Small intestine (tissue), 7 donors: ENCODE results near the gene BACH2. TPM values are rescaled to one million over a fixed set of nuclear protein-coding genes. Genes with fewer than 3 reads are reported as not detected.

Source experiments
- DNase-seq, 2 donors: peaks; one replicate each; pipeline versions ENCODE4 v3.0.0 to v3.0.0-alpha.2; 2013
- FAIRE-seq: peaks from 2 replicates; lab custom pipeline; 2012; peaks lifted over from hg19 to GRCh38; lab: Jason Lieb, UNC
- H3K27ac ChIP-seq, 3 donors: one replicate each; pipeline ENCODE4 v1.5.1; 2013; ENCODE audit warnings: low read length in 2 of 3, mild to moderate bottlenecking in 2 of 3, control low read depth in 1 of 3, inconsistent platforms in 1 of 3, low read depth in 1 of 3, moderate library complexity in 1 of 3
- H3K27me3 ChIP-seq, 3 donors: one replicate each; pipeline ENCODE4 v1.6.1; 2013; ENCODE audit warnings: low read length in 3 of 3, inconsistent platforms in 1 of 3; ENCODE audit not compliant: control insufficient read depth in 3 of 3, insufficient read depth in 3 of 3
- H3K36me3 ChIP-seq, 3 donors: one replicate each; pipeline ENCODE4 v1.6.1; 2013; ENCODE audit warnings: low read length in 3 of 3, inconsistent platforms in 1 of 3, low read depth in 1 of 3, mild to moderate bottlenecking in 1 of 3, moderate library complexity in 1 of 3; ENCODE audit not compliant: control insufficient read depth in 3 of 3, insufficient read depth in 2 of 3
- H3K4me1 ChIP-seq, 3 donors: one replicate each; pipeline ENCODE4 v1.6.1; 2013; ENCODE audit warnings: low read length in 2 of 3, inconsistent platforms in 1 of 3, low read depth in 1 of 3, mild to moderate bottlenecking in 1 of 3, moderate library complexity in 1 of 3; ENCODE audit not compliant: control insufficient read depth in 3 of 3, insufficient read depth in 2 of 3
- H3K4me3 ChIP-seq, 3 donors: one replicate each; pipeline ENCODE4 v1.5.1; 2013; ENCODE audit warnings: low read length in 3 of 3, control low read depth in 1 of 3, inconsistent platforms in 1 of 3, low read depth in 1 of 3, mild to moderate bottlenecking in 1 of 3, moderate library complexity in 1 of 3
- H3K9me3 ChIP-seq, 2 donors: one replicate each; pipeline ENCODE4 v1.6.1; 2013; ENCODE audit warnings: low read depth in 1 of 2, low read length in 1 of 2; ENCODE audit not compliant: control insufficient read depth in 2 of 2, insufficient read depth in 1 of 2
- WGBS, 3 donors: extraction: QIAGEN DNeasy Blood & Tissue Kit; methylation state at CpG; one replicate each; pipeline ENCODE4 v1.1.7; 2013; 5-methylcytosine and 5-hydroxymethylcytosine counted together
- polyA plus RNA-seq, 4 donors: library from polyadenylated mRNA; stranded (reverse) in 3 of 4; unstranded in 1 of 4; fragments of 200-250 nt in 3 of 4; fragments of 120-200 nt in 1 of 4; gene quantifications; one replicate each; pipeline versions ENCODE4 v1.2.1 to v1.2.3, GENCODE V29; 2013
- donor health status: healthy with polysubstance abuse.
- donor health status: control.
- donor health status: control.
- donor health status: Bipolar disorder and iron deficiency.
- donor health status: healthy.

Gene BACH2
- polyA plus RNA-seq, 4 donors: under 0.01 to 1.4 (median 0.67) TPM; not detected in 1

GRCh38 chr6:90025523-90026061, 271.1 kb downstream of the BACH2 start:
- no peak overlapping the region for H3K4me3 ChIP-seq
- H3K9me3 ChIP-seq: no peaks in the 10 kb centered on the region
- no peaks in the 10 kb centered on the region for H3K36me3 ChIP-seq
- no peak for FAIRE-seq
- H3K27ac ChIP-seq: no peak overlapping the region
- no peaks in the 10 kb centered on the region for H3K27me3 ChIP-seq
- peaks cover 0 to 3% (median 0%) of the 10 kb centered on the region in 3 donors for H3K4me1 ChIP-seq
- WGBS, 3 donors: 59 to 64% (median 64%) methylated on average over 5 of the region's 5 CpGs
- no peak for DNase-seq

- H3K27ac ChIP-seq: no peak overlapping the region
- H3K4me3 ChIP-seq: no peak overlapping the region
- H3K27me3 ChIP-seq: no peaks in the 10 kb centered on the region
- H3K36me3 ChIP-seq: no peaks in the 10 kb centered on the region
- no peaks in the 10 kb centered on the region for H3K9me3 ChIP-seq
- H3K4me1 ChIP-seq: peaks cover 0 to 3% (median 0%) of the 10 kb centered on the region in 3 donors
- DNase-seq (no peak), FAIRE-seq (no peak)
- WGBS, 3 donors: 91 to 93% (median 92%) methylated on average over 6 of the region's 6 CpGs
These were observed 272.0 kb downstream of the BACH2 start for GRCh38 chr6:90024633-90025032.

GRCh38 chr6:90021711-90022110, 274.9 kb downstream of the BACH2 start:
- H3K9me3 ChIP-seq: no peaks in the 10 kb centered on the region
- no peaks in the 10 kb centered on the region for H3K36me3 ChIP-seq
- WGBS, 3 donors: 45 to 52% (median 48%) methylated on average over 2 of the region's 2 CpGs
- no peaks in the 10 kb centered on the region for H3K27me3 ChIP-seq
- FAIRE-seq (no peak), DNase-seq (no peak)
- no peak overlapping the region for H3K27ac ChIP-seq
- no peak overlapping the region for H3K4me3 ChIP-seq
- no peaks in the 10 kb centered on the region for H3K4me1 ChIP-seq

GRCh38 chr6:90020746-90021145, 275.9 kb downstream of the BACH2 start:
- Histone ChIP-seq H3K36me3 (no peaks in the 10 kb centered on the region), H3K4me1 (no peaks in the 10 kb centered on the region), H3K27me3 (no peaks in the 10 kb centered on the region), H3K27ac (no peak overlapping the region), H3K9me3 (no peaks in the 10 kb centered on the region), H3K4me3 (no peak overlapping the region)
- FAIRE-seq (no peak), DNase-seq (no peak)
- 77 to 87% (median 80%) methylated on average over 2 of the region's 2 CpGs for WGBS, 3 donors

GRCh38 chr6:90019216-90019615, 277.4 kb downstream of the BACH2 start:
- Histone ChIP-seq H3K4me1 (no peaks in the 10 kb centered on the region), H3K36me3 (no peaks in the 10 kb centered on the region), H3K4me3 (no peak overlapping the region), H3K9me3 (no peaks in the 10 kb centered on the region), H3K27ac (no peak overlapping the region), H3K27me3 (no peaks in the 10 kb centered on the region)
- no peak for FAIRE-seq
- 90 to 100% (median 96%) methylated on average over 1 of the region's 1 CpG for WGBS, 3 donors
- DNase-seq: no peak

GRCh38 chr6:90015883-90016282, 280.8 kb downstream of the BACH2 start:
- Histone ChIP-seq H3K4me1 (no peaks in the 10 kb centered on the region), H3K4me3 (no peak overlapping the region), H3K27ac (no peak overlapping the region), H3K9me3 (no peaks in the 10 kb centered on the region), H3K27me3 (no peaks in the 10 kb centered on the region), H3K36me3 (no peaks in the 10 kb centered on the region)
- DNase-seq (no peak), FAIRE-seq (no peak)
- WGBS, 3 donors: 50 to 65% (median 58%) methylated on average over 1 of the region's 1 CpG

- FAIRE-seq (no peak), DNase-seq (no peak)
- Histone ChIP-seq H3K4me1 (no peaks in the 10 kb centered on the region), H3K27me3 (no peaks in the 10 kb centered on the region), H3K4me3 (no peak overlapping the region), H3K27ac (no peak overlapping the region), H3K9me3 (no peaks in the 10 kb centered on the region), H3K36me3 (no peaks in the 10 kb centered on the region)
- WGBS, 3 donors: 61 to 84% (median 76%) methylated on average over 1 of the region's 1 CpG
These were observed 287.6 kb downstream of the BACH2 start for GRCh38 chr6:90008908-90009501.

GRCh38 chr6:90008189-90008907, 288.3 kb downstream of the BACH2 start:
- 79 to 90% (median 80%) methylated on average over 9 of the region's 9 CpGs for WGBS, 3 donors
- no peaks in the 10 kb centered on the region for H3K27me3 ChIP-seq
- no peak overlapping the region for H3K4me3 ChIP-seq
- no peaks in the 10 kb centered on the region for H3K36me3 ChIP-seq
- H3K9me3 ChIP-seq: no peaks in the 10 kb centered on the region
- no peak for FAIRE-seq
- no peak for DNase-seq
- H3K27ac ChIP-seq: no peak overlapping the region
- H3K4me1 ChIP-seq: no peaks in the 10 kb centered on the region
